ENCODE data around the gene TIGD3. TPM values are rescaled to one million over a fixed set of nuclear protein-coding genes. Genes with fewer than 3 reads are reported as not detected.

Gene TIGD3
- total and polyA plus RNA-seq, 9 of the 15 experiments (the other 6 are each of a cell fraction or from before 2014, with no cell fraction given) = 0.06 to 1.3 (median 0.56) TPM

DNA sequence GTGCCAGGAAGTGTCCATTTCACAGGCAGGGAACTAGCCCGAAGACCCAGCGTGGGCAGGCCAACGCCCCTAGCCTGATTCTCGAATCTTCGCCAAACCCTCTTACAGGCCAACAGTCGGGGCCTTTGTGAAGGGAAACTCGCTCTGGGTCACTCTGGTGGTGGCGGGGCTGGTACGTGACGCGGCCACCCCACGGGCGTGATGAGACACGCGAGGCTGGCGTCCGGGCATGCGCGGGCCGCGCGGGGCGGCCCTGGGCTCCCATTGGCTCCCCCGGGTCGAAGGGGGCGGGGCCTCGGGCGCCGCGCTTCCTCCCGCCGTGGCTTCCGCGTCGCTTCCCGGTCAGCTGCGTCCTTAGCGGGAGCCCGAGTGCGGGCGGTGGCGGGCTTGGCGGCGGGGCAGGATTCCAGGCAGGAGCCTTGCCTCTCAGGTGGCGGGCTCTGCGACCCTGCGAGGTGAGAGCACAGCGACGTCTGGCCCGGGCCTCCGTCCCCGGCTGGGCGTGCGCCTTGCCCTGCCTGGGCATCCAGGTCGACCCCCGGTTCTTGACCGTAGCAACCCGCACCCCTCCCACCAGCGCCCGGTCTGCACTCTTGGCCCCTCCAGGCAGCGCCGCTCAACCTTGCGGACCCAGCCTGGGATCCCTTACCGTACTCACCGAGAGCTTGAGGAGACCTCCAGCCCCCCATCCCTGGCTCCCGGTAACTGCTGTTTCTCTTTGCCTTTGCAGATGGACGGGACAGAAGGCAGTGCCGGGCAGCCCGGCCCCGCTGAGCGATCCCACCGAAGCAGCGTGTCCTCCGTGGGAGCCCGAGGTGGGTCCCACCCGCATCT lies 32.0 kb downstream of the TIGD3 start, which contains the start of gene FRMD8 (continued):
- TF ChIP-seq, protein P1, sequence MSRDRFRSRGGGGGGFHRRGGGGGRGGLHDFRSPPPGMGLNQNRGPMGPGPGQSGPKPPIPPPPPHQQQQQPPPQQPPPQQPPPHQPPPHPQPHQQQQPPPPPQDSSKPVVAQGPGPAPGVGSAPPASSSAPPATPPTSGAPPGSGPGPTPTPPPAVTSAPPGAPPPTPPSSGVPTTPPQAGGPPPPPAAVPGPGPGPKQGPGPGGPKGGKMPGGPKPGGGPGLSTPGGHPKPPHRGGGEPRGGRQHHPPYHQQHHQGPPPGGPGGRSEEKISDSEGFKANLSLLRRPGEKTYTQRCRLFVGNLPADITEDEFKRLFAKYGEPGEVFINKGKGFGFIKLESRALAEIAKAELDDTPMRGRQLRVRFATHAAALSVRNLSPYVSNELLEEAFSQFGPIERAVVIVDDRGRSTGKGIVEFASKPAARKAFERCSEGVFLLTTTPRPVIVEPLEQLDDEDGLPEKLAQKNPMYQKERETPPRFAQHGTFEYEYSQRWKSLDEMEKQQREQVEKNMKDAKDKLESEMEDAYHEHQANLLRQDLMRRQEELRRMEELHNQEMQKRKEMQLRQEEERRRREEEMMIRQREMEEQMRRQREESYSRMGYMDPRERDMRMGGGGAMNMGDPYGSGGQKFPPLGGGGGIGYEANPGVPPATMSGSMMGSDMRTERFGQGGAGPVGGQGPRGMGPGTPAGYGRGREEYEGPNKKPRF (IDR thresholded peaks at IDR 0.05; ENCODE audit: low read depth, low read length) = no peak
- TF ChIP-seq, protein P2, sequence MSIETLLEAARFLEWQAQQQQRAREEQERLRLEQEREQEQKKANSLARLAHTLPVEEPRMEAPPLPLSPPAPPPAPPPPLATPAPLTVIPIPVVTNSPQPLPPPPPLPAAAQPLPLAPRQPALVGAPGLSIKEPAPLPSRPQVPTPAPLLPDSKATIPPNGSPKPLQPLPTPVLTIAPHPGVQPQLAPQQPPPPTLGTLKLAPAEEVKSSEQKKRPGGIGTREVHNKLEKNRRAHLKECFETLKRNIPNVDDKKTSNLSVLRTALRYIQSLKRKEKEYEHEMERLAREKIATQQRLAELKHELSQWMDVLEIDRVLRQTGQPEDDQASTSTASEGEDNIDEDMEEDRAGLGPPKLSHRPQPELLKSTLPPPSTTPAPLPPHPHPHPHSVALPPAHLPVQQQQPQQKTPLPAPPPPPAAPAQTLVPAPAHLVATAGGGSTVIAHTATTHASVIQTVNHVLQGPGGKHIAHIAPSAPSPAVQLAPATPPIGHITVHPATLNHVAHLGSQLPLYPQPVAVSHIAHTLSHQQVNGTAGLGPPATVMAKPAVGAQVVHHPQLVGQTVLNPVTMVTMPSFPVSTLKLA (conservative IDR thresholded peaks at IDR 0.05) = peak; percentile 59 to 71
- peak; percentile 57; the same call in 1 of the 2 replicates for TF ChIP-seq SP1 (CRISPR knock-in tag; IDR thresholded peaks at IDR 0.05)
- peak in 1 of 3 experiments; percentile 41 for TF ChIP-seq YY1 (IDR thresholded peaks at IDR 0.05; ENCODE audit: borderline replicate concordance in 1 of 3, control insufficient read depth in 1 of 3, extremely low read depth in 1 of 3, insufficient read depth in 3 of 3, insufficient read length in 1 of 3, insufficient replicate concordance in 2 of 3, low read depth in 1 of 3, low read length in 2 of 3)
- no peak for TF ChIP-seq FOXM1 (IDR thresholded peaks at IDR 0.05; ENCODE audit: low read depth)
- TF ChIP-seq FOXM1 (CRISPR knock-in tag; IDR thresholded peaks at IDR 0.05; ENCODE audit: low read depth) = peak; percentile 59; the same call in 1 of the 2 replicates
- TF ChIP-seq L3MBTL2 (IDR thresholded peaks at IDR 0.05) = peak; percentile 97
- TF ChIP-seq NCOA6 (IDR thresholded peaks at IDR 0.05) = no peak
- no peak for TF ChIP-seq ZNF609 (CRISPR knock-in tag; IDR thresholded peaks at IDR 0.05; ENCODE audit: borderline replicate concordance)
- peak; percentile 54 for TF ChIP-seq ESRRA (IDR thresholded peaks at IDR 0.05; ENCODE audit: borderline replicate concordance, low read depth)
- no peak for TF ChIP-seq ZNF274 (IDR thresholded peaks at IDR 0.05; ENCODE audit: borderline replicate concordance, low read depth, low read length)
- no peak for TF ChIP-seq CBX2 (IDR thresholded peaks at IDR 0.05; ENCODE audit: insufficient read depth, low read length, poor library complexity, severe bottlenecking)
- TF ChIP-seq ZNF583 (CRISPR knock-in tag; IDR thresholded peaks at IDR 0.05) = no peak; the same call in 1 of the 2 replicates
- no peak for TF ChIP-seq PHB2 (IDR thresholded peaks at IDR 0.05; ENCODE audit: low read depth)
- TF ChIP-seq SRSF9 (IDR thresholded peaks at IDR 0.05; ENCODE audit: borderline replicate concordance, low read depth, low read length) = no peak
- no peak for TF ChIP-seq ZNF133 (CRISPR knock-in tag; IDR thresholded peaks at IDR 0.05)
- no peak for TF ChIP-seq ZNF780A (CRISPR knock-in tag; IDR thresholded peaks at IDR 0.05)
- TF ChIP-seq PML (IDR thresholded peaks at IDR 0.05; ENCODE audit: low read length) = peak; percentile 24; the same call in 1 of the 2 replicates
- no peak for TF ChIP-seq GTF2E2 (tag; IDR thresholded peaks at IDR 0.05)
